Fibroblast of skin of scalp (primary cell): ENCODE results near the gene SUSD1.

ENCODE experiments used
- DNase-seq: peaks from one replicate; pipeline ENCODE4 v3.0.0-alpha.2; 2013

SUSD1 gene

DNA sequence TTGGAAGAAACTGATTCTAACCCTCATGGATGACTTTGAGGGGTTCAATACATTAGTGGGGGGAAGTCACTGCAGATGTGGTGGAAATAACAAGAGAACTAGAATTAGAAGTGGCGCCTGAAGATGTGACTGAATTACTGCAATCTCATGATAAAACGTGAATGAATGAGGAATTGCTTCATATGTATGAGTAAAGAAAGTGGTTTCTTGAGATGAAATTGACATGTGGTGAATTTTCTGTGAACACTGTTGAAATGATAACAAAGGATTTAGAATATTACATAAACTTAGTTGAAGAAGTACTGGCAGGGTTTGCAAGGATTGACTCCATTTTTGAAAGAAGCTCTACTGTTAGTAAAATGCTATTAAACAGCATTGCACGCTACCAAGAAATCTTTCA is 165.4 kb downstream of the SUSD1 start:
- no peak for DNase-seq

- no peak for DNase-seq
Measured at GRCh38 chr9:112007575-112008240, 167.4 kb downstream of the SUSD1 start.

- DNase-seq: no peak
Measured at GRCh38 chr9:112006361-112007020, 168.6 kb downstream of the SUSD1 start.

GRCh38 chr9:112005939-112006338 is 169.2 kb downstream of the SUSD1 start:
- no peak for DNase-seq

GRCh38 chr9:112003538-112003937 is 171.6 kb downstream of the SUSD1 start:
- no peak for DNase-seq

DNA sequence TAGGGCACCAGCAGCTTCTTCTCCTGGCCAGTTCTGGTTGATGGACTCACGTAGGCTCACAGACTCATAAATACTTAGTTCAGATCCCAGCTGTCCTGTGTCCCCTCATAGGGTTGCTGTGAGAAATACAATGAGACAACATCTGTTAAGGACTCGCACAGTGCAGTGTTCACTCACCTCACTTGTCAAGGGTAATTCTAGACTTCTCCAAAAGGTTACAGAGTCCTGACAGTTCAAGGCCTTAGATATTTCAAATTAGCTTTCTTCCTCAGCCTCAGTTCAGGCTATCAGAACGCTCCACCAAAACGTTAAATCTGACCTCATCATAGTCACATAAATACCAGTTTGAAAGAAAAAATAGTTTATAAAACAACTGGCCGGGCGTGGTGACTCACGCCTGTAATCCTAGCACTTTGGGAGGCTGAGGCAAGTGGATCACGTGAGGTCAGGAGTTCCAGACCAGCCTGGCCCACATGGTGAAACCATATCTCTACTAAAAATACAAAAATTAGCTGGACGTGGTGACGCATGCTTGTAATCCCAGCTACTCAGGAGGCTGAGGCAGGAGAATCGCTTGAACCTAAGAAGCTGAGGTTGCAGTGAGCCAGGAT is 172.1 kb downstream of the SUSD1 start:
- DNase-seq: no peak

DNA sequence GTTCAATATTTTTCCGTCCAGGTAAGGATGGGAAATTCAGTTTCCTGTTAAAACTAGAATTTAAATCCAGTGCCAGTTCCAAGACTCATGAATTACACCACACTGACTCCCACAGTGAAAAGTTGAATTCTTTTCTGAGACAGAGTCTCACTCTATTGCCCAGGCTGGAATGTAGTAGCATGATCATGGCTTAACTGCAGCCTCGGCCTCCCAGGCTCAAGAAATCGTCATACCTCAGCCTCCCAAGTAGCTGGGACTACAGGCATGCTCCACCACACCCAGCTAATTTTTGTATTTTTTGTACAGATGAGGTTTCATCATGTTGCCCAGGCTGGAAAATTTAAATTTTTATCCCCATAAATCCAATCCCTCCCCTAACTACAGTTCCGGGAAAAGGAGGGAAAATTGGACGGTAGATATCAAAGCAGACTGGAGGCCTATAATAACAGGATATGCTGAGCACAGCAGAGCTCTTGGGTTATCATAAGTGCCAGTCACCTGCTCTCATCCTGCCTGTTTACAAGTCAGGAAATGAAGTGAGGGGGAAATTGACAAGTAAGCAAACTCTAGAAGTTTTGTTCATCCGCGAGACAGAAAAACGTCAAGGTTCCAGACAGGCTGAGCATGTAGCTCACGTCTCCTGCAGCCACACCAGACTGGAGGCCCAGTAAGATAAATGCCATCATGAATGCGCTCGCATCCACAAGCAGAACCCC is 172.8 kb downstream of the SUSD1 start:
- no peak for DNase-seq

GRCh38 chr9:112000743-112001142 is 174.4 kb downstream of the SUSD1 start:
- no peak for DNase-seq

- DNase-seq: no peak
Measured at GRCh38 chr9:111999319-111999718, 175.8 kb downstream of the SUSD1 start.

- no peak for DNase-seq
Measured at GRCh38 chr9:111997831-111998230, 177.3 kb downstream of the SUSD1 start.

DNA sequence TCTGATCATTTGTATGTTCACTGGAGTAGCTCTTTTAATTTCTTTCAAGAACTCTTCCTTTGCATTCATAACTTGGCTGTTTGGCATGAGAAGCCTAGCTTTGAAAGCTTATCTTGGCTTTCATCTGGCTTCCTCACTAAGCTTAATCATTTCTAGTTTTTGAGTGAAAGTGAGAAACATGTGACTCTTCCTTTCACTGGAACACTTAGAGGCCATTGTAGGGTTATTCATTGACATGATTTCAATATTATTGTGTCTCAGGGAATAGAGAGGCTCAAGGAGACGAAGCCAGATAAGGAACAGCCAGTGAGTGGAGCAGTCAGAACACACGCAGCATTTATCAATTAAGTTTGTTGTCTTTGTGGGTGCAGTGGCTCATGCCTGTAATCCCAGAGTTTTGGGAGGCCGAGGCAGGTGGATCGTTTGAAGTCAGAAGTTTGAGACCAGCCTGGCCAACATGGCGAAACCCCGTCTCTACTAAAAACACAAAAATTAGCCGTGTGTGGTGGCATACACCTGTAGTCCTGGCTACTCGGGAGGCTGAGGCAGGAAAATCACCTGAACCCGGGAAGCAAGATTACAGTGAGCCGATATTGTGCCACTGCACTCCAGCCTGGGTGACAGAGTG is 180.2 kb downstream of the SUSD1 start:
- no peak for DNase-seq

DNA sequence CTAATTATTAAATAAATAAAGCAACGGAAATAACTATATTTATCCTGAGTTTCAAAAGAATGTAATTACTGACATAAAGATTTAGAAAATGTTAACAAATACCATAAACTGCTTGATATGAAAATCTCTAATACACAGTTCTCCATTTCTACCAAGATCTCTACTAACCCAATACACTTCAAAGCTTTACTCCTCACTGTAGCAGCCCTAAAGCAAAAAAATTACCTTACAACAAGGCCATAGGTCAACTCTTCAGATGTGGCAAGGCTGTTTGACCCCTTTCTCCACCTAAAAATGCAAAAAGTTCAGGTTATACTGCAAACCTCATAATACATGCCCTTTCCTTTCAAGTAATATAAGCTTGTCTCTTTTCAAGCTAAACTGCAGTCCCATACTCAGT is 181.8 kb downstream of the SUSD1 start:
- DNase-seq: no peak

GRCh38 chr9:111992523-111992922 is 182.6 kb downstream of the SUSD1 start:
- DNase-seq: peak; percentile 19

- no peak for DNase-seq
Measured at GRCh38 chr9:111991179-111991578, 183.9 kb downstream of the SUSD1 start.
